SK-N-MC (cell line): ENCODE results near the gene TBX21.

Experiments used
- EZH2 ChIP-seq: fragments of 200-600 bp; sonication (generic); IDR thresholded peaks from one replicate; pipeline ENCODE4 v1.6.1; 2017; ENCODE audit warnings: antibody characterized with exemption
- POLR2AphosphoS5 ChIP-seq: IDR thresholded peaks from 2 replicates; pipeline ENCODE4 v1.6.1; 2012; ENCODE audit warnings: mild to moderate bottlenecking, low read depth, low read length, borderline replicate concordance

GRCh38 chr17:47703191-47703591 is 29.8 kb upstream of the TBX21 start:
- TF ChIP-seq EZH2 (no peak), POLR2AphosphoS5 (no peak)
